Astrocyte of the spinal cord (primary cell): ENCODE measurements around the gene CCER1.

Experiments
- DNase-seq: peaks from one replicate; pipeline ENCODE4 v3.0.0; 2011; ENCODE audit warnings: low read depth, low spot score
- H3K4me3 ChIP-seq: 2 replicates; pipeline ENCODE4 v1.5.1; 2011; ENCODE audit warnings: low read depth, mild to moderate bottlenecking, low read length, moderate library complexity
- in situ Hi-C: cut with HindIII; loops from 2 replicates; pipeline ENCODE4 v1.10.0; 2017; ENCODE audit warnings: low sequenced_read_pairs
- TF ChIP-seq, protein P1 (sequence below): IDR thresholded peaks from 2 replicates; pipeline ENCODE4 v1.5.1; 2012; ENCODE audit warnings: low read depth, mild to moderate bottlenecking, low read length, inconsistent platforms

CCER1 gene, protein sequence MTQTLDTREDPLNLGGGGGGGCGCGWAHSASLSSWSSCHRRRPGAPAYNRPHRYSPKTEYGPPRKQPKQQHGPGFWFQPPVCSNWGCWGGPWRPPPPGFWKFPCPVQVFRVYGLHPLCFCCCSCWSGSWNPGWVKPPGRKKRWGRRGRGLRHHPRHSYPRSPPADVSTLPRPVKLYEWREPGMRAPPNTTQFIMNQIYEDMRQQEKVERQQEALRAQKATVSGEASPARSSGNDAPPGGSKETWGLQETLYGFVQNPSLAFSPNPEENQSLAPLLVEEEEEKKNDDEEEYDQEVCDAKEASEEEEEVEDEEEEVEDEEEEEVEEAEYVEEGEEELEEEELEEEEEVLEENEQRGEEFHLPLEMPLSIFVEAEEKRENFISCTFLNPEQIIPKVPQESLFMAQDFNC

DNA sequence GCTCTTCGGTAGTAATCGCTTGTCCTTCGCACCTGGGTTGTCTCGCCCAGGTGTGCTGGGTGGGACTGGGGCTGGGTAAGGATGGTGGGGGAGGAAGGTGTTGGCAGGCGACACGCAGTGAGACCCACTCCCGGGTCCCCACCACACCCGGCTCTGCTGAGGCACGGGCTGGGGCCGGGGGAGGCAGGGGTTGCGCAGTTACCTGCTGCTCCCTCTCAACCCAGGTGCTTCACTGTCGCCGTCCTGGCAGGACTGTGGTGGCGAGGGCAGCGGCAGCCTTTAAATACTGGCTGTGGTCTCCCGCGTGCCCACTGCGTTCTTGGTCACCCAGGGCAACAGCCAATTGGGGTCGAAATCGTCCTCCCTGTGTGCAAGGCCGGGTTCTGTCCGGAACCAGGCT is at the start of gene CCER1:
Gene CCER1, minus strand, starts transcription at position 256 of the 400 bp plus-strand sequence. CDS start 434 bp downstream, outside the sequence.
- TF ChIP-seq, protein P1, sequence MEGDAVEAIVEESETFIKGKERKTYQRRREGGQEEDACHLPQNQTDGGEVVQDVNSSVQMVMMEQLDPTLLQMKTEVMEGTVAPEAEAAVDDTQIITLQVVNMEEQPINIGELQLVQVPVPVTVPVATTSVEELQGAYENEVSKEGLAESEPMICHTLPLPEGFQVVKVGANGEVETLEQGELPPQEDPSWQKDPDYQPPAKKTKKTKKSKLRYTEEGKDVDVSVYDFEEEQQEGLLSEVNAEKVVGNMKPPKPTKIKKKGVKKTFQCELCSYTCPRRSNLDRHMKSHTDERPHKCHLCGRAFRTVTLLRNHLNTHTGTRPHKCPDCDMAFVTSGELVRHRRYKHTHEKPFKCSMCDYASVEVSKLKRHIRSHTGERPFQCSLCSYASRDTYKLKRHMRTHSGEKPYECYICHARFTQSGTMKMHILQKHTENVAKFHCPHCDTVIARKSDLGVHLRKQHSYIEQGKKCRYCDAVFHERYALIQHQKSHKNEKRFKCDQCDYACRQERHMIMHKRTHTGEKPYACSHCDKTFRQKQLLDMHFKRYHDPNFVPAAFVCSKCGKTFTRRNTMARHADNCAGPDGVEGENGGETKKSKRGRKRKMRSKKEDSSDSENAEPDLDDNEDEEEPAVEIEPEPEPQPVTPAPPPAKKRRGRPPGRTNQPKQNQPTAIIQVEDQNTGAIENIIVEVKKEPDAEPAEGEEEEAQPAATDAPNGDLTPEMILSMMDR = no peak
- no peak within 1 kb of the TSS for H3K4me3 ChIP-seq
- in situ Hi-C loops = no loop called here
- no peak for DNase-seq

DNA sequence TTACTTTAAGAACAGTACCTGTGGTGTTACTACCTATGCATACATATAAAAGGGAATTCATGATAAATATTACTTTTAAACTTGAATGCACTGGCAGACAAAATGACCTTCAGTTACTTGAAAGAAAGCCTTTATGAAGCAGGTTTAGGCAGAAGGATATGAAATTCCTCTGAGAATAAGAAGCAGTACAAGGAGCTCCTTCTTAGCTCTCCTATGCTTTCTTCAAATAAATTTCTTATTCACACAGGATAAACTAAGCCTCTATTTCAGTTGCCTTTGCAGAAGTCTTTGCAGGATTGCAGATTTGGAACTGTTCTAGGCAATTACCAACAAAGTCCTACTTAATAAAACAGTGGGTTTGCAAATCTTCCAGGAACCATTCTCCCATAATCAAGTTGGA is 48.8 kb upstream of the CCER1 start:
- TF ChIP-seq, protein P1 = no peak

DNA sequence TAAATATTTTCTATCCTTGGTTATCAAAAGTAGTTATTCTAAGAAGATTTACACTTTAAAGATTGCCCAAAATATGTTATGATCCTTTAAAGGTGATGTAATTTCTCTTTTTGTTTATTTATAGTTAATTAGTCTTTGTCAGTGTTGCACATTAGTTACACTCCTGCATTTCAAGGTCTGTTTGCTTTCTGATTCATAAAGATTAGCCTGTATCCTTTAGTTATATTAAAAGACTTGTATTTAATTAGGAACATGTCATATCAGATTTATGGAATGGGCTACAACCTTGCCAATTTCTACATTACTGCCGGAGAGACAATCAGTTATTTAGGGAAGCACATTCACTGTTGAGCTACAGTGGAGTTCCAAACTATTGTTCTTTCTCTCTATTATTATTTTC is 46.3 kb upstream of the CCER1 start:
- DNase-seq = no peak
- no peak overlapping the region for H3K4me3 ChIP-seq
- TF ChIP-seq, protein P1 = no peak
- in situ Hi-C loops = no loop called here

More for the DNA sequence above, 48.8 kb upstream of the CCER1 start:
- H3K4me3 ChIP-seq = no peak overlapping the region
- in situ Hi-C loops = no loop called here
- DNase-seq = no peak

DNA sequence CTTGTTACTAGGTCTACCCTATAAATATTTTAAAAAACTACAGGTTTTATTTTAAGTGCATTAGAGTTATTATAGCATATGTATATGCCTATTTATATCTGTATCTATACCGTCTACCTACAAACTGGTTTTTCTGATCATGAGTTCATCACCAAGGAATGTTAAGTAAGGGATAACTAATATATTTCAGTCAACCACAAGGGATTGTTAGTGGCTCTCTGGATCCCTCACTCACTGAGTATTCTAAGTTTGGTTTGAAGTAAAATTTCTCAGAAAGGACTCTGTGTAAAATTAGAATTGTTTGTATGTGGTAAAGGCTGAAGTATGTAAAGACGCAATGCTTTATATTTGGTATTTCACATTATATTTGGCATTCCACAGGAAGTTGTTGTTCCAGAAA is 45.0 kb upstream of the CCER1 start:
- in situ Hi-C loops = no loop called here
- TF ChIP-seq, protein P1 = no peak
- no peak overlapping the region for H3K4me3 ChIP-seq
- peak; percentile 31 for DNase-seq

DNA sequence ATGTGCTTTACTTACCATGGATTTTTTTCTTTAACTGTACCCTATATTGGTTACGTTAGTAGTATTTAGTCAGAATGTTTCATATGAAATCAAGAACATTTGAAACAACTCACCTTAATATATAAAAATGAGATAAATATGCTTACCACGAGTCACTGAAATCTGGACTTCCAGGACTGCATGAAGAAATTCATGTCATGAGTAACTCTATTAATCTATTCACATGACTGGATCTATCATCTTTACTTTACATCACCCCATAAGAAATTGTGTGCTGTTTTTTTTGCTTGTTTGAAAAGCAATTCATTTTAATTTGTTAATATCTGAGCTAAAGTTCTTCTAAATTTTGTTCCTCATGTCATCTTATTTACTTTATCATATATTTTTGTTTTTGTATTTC is 44.6 kb upstream of the CCER1 start:
- in situ Hi-C loops = no loop called here
- no peak for DNase-seq
- H3K4me3 ChIP-seq = no peak overlapping the region
- TF ChIP-seq, protein P1 = no peak

DNA sequence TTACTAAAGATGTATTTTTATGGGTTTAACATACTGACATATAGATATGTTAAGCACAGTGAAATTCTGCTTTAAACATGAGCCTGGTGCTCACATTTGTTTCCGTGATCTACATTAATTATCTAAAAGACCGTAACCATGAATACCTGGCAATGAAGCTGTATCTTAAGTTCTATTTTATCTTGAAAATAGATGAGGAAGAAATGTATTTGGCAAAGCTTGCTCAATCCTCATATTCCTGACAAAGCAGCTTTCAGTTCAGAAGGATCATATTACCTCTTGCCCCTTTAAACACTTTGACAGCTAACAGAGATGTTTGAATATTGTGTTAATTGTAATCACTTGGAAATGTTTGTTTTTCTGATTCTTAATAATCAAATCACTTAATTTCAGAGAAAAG is 40.0 kb upstream of the CCER1 start:
- H3K4me3 ChIP-seq = no peak overlapping the region
- no peak for DNase-seq
- in situ Hi-C loops = no loop called here
- TF ChIP-seq, protein P1 = no peak
